ENCODE measurements around the gene NPFFR2.
"Not testable (repeated sequence)": the region's sequence is repeated elsewhere in the genome, so short reads cannot be mapped to it uniquely, and the experiment has no call there.

The NPFFR2 gene

GRCh38 chr4:72031868-72032608 is at the start of gene NPFFR2:
Gene NPFFR2, plus strand, starts transcription at chr4:72032000. Its CDS starts 96,592 bp downstream, at chr4:72128592.
- no peak for DNase-seq (ENCODE audit: extremely low read depth in 1 of 2, low read depth in 1 of 2)

GRCh38 chr4:71992571-71993312 is 39.1 kb upstream of the NPFFR2 start:
- DNase-seq (ENCODE audit: extremely low read depth in 1 of 2, low read depth in 1 of 2) = no peak

- no peak for DNase-seq (ENCODE audit: extremely low read depth in 1 of 2, low read depth in 1 of 2)
Observed at GRCh38 chr4:71994559-71994958, 37.2 kb upstream of the NPFFR2 start.

- no peak for DNase-seq (ENCODE audit: extremely low read depth in 1 of 2, low read depth in 1 of 2)
Observed at GRCh38 chr4:71995297-71995696, 36.5 kb upstream of the NPFFR2 start.

- DNase-seq (ENCODE audit: extremely low read depth in 1 of 2, low read depth in 1 of 2) = no peak
Observed at GRCh38 chr4:72006586-72006985, 25.2 kb upstream of the NPFFR2 start.

- no peak for DNase-seq (ENCODE audit: extremely low read depth in 1 of 2, low read depth in 1 of 2)
Observed at GRCh38 chr4:72011906-72012305, 19.9 kb upstream of the NPFFR2 start.

- DNase-seq (ENCODE audit: extremely low read depth in 1 of 2, low read depth in 1 of 2) = no peak
Observed at GRCh38 chr4:72016011-72016410, 15.8 kb upstream of the NPFFR2 start.

GRCh38 chr4:72019688-72020087 is 12.1 kb upstream of the NPFFR2 start:
- DNase-seq (ENCODE audit: extremely low read depth in 1 of 2, low read depth in 1 of 2) = no peak

- DNase-seq (ENCODE audit: extremely low read depth in 1 of 2, low read depth in 1 of 2) = no peak
Observed at GRCh38 chr4:72022553-72022952, 9.2 kb upstream of the NPFFR2 start.

- no peak for DNase-seq (ENCODE audit: extremely low read depth in 1 of 2, low read depth in 1 of 2)
Observed at GRCh38 chr4:72055566-72055965, 23.8 kb downstream of the NPFFR2 start.

GRCh38 chr4:72063726-72064125 is 31.9 kb downstream of the NPFFR2 start:
- DNase-seq (ENCODE audit: extremely low read depth in 1 of 2, low read depth in 1 of 2) = no peak

GRCh38 chr4:72067051-72067450 is 35.3 kb downstream of the NPFFR2 start:
- no peak for DNase-seq (ENCODE audit: extremely low read depth in 1 of 2, low read depth in 1 of 2)

GRCh38 chr4:72073816-72074215 is 42.0 kb downstream of the NPFFR2 start:
- no peak for DNase-seq (ENCODE audit: extremely low read depth in 1 of 2, low read depth in 1 of 2)

- no peak for DNase-seq (ENCODE audit: extremely low read depth in 1 of 2, low read depth in 1 of 2)
Observed at GRCh38 chr4:72076562-72076961, 44.8 kb downstream of the NPFFR2 start.

GRCh38 chr4:72077346-72077745 is 45.5 kb downstream of the NPFFR2 start:
- no peak for DNase-seq (ENCODE audit: extremely low read depth in 1 of 2, low read depth in 1 of 2)

GRCh38 chr4:72084587-72085011 is 52.8 kb downstream of the NPFFR2 start:
- no peak for DNase-seq (ENCODE audit: extremely low read depth in 1 of 2, low read depth in 1 of 2)

GRCh38 chr4:72090606-72091005 is 58.8 kb downstream of the NPFFR2 start:
- not testable (repeated sequence) for DNase-seq (ENCODE audit: extremely low read depth in 1 of 2, low read depth in 1 of 2)

GRCh38 chr4:72094059-72094797 is 62.4 kb downstream of the NPFFR2 start:
- no peak for DNase-seq (ENCODE audit: extremely low read depth in 1 of 2, low read depth in 1 of 2)

GRCh38 chr4:72107456-72107855 is 75.7 kb downstream of the NPFFR2 start:
- no peak for DNase-seq (ENCODE audit: extremely low read depth in 1 of 2, low read depth in 1 of 2)

GRCh38 chr4:72109364-72109763 is 77.6 kb downstream of the NPFFR2 start:
- DNase-seq (ENCODE audit: extremely low read depth in 1 of 2, low read depth in 1 of 2) = no peak

GRCh38 chr4:72109959-72110497 is 78.2 kb downstream of the NPFFR2 start:
- DNase-seq (ENCODE audit: extremely low read depth in 1 of 2, low read depth in 1 of 2) = no peak

All from stimulated activated CD8-positive, alpha-beta memory T cell treated with anti-CD3 and anti-CD28 coated beads, Interleukin-7, amount 100 ng/mL, for 48 hours (primary cell).